IMR-90 (cell line): ENCODE results near the gene RAPGEF1.

Experiments
- TF ChIP-seq, protein P1 (sequence below): conservative IDR thresholded peaks from 2 replicates; pipeline ENCODE4 v1.5.1; 2012; ENCODE audit warnings: mild to moderate bottlenecking, low read depth, low read length, improper control_type of control experiment
- TF ChIP-seq, protein P2 (sequence below): fragments of 150-350 bp; IDR thresholded peaks from 2 replicates; pipeline ENCODE4 v1.6.1; 2017; ENCODE audit warnings: mild to moderate bottlenecking, antibody characterized with exemption, low read length, low read depth

DNA sequence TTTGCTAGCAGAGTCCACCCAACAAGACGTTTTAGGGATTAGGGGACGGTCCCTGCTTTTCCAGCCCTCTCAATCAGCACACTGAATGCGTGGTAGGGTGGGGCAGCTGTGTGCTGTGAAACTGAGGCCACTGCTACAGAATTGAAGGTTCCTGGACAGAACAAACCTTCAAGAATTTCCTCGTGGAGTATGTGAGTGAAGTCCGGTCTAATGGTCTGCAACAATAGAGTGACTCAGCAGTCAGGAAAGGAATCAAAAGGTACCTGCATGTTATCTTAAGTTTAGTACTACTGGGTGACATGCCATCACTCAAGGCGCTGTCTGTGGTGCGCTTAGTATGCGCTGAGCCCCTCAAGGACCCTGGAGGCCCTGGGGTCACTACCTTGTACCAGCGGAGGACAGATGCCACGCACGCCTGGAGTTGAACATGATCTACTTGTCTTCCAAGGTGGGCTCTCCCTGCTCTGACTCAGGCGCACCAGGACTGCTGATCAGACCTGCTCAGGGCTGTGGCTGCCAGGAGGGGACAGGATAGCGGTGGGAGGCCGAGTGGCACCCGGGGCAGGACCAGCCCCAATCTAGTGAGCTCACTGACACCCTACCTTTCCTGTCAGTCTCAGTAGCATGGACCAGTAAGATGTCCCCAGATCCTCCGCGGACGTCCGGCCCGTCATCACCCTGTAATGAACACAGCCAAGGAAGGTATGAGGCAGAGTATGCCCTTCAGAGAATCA, 144.0 kb downstream of the RAPGEF1 start:
- TF ChIP-seq, protein P1, sequence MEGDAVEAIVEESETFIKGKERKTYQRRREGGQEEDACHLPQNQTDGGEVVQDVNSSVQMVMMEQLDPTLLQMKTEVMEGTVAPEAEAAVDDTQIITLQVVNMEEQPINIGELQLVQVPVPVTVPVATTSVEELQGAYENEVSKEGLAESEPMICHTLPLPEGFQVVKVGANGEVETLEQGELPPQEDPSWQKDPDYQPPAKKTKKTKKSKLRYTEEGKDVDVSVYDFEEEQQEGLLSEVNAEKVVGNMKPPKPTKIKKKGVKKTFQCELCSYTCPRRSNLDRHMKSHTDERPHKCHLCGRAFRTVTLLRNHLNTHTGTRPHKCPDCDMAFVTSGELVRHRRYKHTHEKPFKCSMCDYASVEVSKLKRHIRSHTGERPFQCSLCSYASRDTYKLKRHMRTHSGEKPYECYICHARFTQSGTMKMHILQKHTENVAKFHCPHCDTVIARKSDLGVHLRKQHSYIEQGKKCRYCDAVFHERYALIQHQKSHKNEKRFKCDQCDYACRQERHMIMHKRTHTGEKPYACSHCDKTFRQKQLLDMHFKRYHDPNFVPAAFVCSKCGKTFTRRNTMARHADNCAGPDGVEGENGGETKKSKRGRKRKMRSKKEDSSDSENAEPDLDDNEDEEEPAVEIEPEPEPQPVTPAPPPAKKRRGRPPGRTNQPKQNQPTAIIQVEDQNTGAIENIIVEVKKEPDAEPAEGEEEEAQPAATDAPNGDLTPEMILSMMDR: no peak
- TF ChIP-seq, protein P2, sequence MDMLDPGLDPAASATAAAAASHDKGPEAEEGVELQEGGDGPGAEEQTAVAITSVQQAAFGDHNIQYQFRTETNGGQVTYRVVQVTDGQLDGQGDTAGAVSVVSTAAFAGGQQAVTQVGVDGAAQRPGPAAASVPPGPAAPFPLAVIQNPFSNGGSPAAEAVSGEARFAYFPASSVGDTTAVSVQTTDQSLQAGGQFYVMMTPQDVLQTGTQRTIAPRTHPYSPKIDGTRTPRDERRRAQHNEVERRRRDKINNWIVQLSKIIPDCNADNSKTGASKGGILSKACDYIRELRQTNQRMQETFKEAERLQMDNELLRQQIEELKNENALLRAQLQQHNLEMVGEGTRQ: no peak
